Glomerular visceral epithelial cell (primary cell): Measurements from ENCODE around the gene GNG10.
A peak's percentile ranks its signal among the peaks of the same experiment; 100 is the strongest.
"Not testable (repeated sequence)": the region's sequence is repeated elsewhere in the genome, so short reads cannot be mapped to it uniquely, and the experiment has no call there.

Source experiments
- DNase-seq: peaks from one replicate; pipeline ENCODE4 v3.0.0-alpha.2; 2016; ENCODE audit errors: extremely low spot score

The GNG10 gene

DNA sequence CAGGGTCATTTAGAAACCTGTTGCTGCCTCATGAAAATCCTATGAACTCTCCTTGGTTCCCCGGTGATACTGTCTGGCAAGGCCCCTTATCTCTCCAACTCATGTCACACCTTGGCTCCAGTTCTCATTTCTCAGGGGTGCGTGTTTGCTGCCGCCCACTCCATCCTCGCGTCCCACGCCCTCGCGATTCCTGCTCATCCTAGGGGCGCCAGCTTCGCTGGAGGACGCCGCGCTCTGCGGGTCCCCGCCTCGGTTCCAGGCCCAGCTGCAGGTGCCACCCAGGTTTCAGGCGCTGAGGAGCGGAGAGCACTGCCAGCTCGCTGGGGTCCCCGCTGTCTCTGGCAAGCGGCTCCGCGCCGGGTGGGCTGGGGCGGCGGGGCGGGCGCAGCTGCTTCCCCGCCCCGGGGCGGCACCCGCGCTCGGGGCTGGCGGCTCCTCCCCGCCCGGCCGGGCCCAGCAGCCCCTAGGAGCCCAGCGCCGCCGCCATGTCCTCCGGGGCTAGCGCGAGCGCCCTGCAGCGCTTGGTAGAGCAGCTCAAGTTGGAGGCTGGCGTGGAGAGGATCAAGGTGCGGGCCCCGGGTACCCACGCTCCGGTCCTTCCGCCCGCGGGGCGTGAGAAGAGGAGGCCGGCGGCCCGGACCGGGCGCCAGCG lies at the start of gene GNG10:
TSS of gene GNG10 (plus strand) at position 456 of the 652 bp plus-strand sequence. CDS start at position 486, 30 bp downstream.
- peak; percentile 69 for DNase-seq

DNA sequence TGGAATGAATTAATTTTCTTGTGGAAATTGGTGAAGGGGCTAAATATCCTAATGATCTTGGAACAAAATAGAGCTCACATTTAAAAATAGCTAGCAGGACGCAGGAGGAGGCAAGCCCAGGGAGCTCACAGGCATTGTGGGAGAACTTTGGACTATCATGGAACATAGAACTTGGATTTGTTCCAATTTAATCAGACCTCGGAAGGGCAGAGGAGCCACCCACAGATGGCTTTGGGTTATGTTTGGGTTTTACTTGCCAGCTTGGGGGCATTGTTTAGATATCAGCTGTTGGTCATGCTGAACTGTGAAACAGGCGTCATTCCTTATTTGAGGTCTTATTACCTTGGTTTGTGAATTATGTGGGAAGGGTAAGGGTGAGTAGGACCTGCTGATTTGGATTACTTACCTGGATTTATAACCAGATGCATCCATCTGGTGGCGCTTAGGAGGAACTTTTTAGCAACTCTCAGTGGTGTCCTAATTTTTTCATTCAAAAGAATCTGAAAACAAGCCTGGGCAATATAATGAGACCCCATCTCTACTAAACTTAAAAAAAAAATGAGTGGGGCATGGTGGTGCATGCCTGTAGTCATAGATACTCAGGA lies 47.9 kb upstream of the GNG10 start:
- DNase-seq = no peak

DNA sequence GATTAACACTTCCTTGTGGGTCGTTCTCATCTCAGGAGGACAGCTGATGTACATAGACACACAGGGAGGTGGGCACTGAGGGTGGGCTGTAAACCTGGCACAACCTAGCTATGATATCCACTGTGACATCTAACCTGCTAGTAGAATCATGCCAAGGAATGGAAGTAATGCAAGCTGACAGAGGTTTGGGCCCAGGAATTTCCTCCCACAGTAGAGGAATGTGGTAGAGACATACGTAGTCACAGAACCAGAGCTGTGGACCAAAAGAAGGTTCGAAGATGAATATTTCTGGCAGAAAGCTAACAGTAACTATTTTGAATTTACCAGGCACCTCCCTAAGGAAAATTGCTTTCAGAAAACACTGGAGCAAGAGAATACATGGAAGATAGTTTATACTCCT lies 45.5 kb upstream of the GNG10 start:
- DNase-seq = no peak

DNA sequence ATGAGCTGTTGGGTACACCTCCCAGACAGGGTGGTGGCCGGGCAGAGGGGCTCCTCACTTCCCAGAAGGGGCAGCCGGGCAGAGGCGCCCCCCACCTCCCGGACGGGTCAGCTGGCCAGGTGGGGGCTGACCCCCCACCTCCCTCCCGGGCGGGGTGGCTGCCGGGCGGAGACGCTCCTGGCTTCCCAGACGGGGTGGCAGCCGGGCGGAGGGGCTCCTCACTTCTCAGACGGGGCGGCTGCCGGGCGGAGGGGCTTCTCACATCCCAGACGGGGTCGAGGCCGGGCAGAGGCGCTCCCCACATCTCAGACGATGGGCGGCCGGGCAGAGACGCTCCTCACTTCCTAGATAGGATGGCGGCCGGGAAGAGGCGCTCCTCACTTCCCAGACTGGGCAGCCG lies 44.1 kb upstream of the GNG10 start:
- not testable (repeated sequence) for DNase-seq

DNA sequence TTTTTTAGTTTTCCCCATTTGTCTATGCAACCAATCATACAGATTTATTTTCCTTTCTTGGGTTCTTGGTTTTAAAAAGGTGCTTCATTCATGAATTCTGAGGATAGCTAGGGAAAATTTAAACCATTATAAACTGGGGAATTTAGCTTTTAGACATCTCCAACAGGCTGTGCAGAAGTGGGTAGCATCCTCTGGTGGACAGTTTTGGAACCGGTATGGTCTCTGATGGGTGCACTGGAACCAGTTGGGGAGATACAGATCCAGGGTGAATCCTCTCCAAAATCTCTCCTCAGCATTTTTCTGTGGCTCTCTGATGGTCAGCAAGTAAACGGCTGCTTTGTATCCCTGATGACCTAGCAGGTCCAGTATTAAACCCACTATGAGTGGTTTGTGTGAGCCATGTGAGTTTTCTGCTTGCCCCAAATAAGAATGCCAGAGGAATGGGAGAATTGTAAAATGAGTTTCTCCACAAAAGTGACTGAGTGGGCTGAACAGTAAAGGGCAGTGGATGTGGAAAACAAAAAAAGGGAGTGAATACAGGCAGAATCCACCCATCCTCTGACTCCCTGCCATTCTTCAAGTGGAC lies 39.4 kb upstream of the GNG10 start:
- peak; percentile 41 for DNase-seq

DNA sequence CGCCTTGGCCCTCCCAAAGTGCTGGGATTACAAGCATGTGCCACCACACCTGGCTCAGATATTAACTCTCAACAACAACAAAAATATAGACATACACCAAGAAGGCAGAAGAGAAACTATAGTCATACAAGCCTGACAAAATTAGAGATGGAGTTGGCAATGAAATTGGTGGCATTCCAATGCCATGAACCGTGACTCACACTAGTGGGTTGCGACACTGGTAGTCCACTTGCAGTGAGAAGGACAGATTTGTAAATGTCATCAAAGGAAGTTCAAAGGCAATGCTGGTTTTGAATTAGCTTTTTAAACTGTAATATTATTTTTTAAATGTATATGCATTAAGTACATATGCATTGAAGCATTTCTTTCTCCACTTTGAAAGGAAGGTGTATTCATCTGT lies 38.8 kb upstream of the GNG10 start:
- peak; percentile 70 for DNase-seq

DNA sequence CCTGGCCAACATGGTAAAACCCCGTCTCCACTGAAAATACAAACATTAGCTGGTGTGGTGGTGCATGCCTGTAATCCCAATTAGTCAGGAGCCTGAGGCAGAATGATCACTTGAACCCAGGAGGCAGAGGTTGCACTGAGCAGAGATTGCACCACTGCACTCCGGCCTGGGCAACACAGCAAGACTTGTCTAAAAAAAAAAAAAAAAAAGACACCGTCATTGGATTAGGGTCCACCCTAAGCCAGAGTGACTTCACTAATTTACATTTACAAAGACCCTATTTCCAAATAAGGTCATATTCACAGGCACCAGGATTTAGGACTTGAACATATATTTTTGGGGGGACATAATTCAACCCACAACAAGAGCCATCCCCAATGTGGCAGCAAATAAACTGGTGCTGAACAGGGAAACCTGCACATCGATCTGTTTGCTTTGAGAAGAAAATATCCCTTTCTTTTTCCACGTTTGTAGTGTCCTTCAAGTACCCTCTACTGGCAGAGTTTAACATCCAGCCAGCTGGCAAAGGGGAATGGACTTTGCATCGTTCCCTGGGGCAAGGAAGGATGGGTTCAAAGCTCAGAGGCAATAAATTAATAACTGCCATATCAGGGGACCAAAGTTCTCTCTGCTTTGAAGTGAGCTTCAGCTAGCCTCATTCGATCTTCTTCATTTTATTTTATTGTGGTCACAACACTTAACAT lies 34.0 kb upstream of the GNG10 start:
- DNase-seq = no peak

DNA sequence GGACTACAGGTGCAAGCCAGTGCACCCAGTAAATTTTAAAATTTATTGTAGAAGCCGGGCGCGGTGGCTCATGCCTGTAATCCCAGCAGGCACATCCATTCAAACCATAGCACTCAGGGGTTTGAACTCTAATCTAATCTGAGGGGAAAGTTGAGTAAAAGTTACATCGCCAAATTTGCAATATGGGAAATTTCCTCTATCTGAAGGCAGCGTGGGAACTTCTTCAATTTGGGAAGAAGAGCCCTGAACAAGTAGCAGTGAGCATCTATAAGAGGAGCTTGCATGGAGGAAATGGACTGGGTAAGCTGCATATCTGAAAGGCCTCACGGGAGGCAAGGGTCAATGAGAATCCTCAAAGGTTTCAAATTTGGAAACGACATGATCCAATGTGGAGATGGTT lies 33.0 kb upstream of the GNG10 start:
- no peak for DNase-seq

DNA sequence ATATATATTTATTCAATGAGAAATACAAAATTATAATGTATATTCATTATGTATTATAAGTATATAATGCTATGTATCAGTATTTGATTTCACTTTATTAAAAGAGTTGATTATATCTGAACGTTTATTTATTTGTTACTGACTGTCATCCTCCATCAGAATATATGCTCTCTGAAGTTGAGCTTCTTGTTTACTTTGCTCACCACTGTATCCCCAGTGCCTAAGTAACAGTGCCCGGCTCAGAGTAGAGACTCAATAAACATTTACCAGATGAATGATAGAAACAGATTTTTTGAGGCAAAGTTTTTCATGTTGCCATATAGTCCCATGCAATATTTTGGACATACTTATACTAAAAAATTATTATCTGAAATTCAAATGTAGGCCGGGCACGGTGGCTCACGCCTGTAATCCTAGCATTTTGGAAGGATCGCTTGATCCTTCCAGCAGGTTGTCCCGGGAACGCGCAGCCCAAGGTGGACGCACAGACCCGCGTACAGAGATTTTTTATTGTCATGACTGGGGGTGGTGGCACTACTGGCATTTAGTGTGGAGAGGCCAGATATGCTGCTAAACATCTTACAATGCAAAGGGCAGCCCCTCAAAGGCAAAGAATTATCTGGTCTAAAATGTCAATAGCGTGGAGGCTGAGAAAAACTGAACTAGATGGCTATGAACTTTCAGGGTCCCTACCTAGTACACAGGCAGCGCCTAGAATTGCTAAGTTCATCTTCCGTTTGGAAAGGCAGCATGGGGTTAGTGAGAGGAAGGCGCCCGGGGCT lies 31.0 kb upstream of the GNG10 start:
- DNase-seq = no peak

DNA sequence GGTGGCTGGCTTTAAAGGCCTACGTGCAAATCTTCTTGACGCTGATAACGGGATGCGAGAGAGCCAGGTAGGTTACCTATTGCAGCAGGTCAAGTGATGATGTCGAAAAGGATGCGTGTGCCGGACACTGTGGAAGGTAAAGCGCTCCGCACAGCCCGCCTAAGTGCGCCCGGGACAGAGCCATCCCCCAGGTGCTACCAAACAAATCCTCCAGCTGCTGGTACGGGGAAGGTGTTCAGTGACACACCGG lies 30.5 kb upstream of the GNG10 start:
- no peak for DNase-seq

DNA sequence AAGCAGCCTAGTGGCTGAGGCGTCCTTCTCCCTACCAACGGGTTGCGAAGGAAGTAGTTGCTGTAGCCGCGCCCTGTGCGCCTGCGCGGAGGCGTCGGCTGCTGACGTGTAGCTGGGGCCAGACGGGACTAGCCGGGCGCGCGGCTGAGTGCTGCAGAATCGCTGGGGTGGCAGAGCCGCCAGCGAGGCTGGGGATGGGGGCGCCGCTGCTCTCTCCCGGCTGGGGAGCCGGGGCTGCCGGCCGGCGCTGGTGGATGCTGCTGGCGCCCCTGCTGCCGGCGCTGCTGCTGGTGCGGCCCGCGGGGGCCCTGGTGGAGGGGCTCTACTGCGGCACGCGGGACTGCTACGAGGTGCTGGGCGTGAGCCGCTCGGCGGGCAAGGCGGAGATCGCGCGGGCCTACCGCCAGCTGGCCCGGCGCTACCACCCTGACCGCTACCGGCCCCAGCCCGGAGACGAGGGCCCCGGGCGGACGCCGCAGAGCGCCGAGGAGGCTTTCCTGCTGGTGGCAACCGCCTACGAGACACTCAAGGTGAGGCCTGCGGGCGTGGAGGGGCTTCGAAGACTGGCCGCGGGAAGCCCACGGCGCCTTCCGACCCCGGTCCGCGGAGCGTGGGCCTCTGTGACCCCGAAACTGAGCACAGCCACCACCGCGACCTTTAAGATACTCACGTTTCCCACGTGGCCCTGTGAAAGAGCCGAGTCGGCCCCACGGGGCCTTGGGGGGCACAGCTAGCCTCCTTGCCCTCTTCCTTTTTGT lies 30.0 kb upstream of the GNG10 start, which contains the start of gene DNAJC25:
TSS of gene DNAJC25 (plus strand) at position 121 of the 758 bp plus-strand sequence. CDS start at position 195, 74 bp downstream.
- DNase-seq = peak; percentile 99

DNA sequence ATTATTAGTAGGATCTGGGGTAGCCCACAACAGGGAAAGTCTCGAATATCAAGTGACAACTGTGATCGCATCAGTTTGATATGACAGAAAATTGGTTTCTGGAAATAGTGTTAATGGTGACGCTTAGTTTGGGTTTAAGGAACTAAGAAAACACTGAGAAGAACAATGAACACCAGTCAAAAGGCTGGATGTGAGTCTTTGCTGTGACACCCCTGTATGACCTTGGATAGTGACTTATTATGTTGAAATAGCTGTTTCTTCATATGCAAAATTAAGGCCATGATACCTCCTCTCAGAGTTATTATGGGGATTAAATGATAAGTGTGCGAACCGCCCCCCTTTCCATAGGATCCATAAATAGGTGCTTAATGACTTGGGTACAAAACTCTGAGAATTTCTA lies 29.3 kb upstream of the GNG10 start:
- DNase-seq = no peak

DNA sequence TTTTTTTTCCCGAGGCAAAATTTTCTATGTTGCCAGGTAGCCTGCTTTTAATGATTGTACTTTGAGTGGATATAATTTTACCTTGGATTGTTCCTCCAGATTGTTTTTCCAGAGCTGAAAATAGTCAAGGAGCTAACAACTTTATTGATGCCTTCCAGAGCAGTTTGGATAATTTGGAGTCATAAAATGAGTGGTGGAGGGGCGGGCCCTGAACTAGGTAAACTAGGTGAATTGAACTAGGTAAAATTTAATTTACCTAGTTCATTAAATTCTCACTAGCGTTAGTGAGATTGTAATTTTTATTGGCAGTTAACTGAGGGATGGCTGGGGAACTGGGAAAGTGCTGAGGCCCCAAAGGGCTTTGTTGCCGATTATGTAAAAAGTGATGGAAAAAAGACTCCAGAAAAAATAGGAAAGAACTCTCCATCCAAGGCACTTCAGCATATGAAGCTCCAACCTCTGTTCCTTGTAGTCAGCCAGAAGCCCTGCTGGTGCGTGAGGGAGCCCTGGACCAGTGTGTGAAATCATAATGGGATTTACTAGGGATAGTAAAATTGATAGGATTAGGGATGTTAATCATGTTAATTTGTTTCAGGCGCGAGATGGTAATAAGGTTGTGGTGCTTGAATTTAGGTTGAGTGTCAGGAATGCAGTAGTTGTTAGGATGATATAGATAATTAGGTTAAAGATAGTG lies 28.6 kb upstream of the GNG10 start:
- no peak for DNase-seq

DNA sequence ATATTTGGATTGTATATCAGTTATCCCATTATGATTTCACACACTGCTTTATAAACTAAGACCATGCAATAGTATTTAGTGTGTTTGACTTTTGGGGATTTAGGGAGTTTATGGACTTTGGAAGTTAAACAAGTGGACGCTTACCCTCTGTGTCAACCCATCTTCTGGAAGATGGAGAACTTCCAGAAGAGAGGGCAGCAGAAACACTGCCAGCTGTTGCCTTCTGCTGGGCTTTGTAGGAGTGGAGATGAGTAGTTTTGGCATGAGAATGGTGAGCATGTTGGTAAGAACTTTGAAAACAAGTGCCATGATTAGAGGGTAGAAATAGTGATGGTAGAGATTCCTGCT lies 28.0 kb upstream of the GNG10 start:
- DNase-seq = no peak

DNA sequence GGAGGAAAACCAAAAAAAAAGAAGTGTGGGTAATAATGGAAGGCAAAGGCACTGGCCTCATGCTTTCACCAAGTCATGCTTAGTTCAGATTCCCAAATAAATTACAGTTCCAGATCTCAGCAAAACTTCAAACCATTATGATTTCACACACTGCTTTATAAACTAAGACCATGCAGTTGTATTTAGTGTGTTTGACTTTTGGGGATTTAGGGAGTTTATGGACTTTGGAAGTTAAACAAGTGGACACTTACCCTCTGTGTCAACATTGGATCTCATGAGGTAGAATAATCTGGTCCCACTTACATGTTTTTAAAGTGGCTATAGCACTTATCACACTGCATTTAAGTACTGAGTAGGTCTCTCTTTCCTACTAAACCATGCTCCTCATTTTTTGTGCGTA lies 26.5 kb upstream of the GNG10 start:
- no peak for DNase-seq

DNA sequence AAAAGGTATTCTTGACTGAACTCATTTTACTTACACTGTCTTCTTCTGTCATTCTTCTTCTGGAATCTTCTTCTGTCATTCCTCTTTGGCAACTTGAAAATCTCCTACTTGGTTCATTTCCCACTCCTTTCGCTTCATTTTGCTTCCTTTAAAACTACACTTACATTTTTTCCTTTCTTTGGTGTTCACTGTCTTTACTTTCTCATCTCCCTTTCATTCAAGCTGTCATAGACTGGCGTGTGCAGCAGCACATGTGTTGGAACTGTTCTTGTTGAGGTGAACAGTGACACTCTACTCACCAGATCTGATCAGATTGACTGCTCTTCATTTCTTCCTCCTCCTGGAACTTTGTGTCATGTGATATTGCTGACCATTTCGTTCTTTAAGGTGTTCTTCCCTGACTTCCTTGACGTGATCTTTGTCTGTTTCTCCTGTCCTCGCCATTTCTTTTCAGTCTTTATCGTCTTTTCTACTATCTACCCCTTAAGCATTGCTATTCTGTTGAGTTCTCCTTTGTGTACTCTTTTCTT lies 23.9 kb upstream of the GNG10 start:
- no peak for DNase-seq

DNA sequence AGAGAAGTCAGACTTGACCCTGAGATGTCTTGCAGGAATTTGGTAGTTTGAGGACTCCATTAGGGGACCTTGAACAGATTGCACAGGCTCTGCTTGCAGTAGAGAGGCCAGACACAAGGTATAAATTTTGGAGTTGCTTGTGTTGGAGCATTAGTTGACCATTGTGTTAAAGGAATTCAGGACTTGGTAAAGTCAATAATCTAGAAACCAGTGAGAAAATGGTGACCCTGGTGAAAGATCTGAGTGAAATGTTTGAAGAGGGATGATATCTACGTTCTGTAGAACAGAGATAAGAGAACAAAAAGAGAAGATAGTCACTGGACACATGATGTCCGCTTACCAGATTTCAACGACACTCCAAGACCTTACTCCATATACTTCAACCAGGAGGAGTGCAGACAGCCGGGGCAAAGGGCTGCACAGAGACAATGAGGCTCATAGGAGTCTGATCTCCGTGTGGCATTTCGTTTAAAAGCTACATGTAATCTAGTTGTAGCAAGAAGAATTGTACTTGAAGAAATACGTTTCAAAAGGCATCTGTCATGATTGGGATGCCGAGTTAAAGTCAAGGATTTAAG lies 17.1 kb upstream of the GNG10 start:
- no peak for DNase-seq

DNA sequence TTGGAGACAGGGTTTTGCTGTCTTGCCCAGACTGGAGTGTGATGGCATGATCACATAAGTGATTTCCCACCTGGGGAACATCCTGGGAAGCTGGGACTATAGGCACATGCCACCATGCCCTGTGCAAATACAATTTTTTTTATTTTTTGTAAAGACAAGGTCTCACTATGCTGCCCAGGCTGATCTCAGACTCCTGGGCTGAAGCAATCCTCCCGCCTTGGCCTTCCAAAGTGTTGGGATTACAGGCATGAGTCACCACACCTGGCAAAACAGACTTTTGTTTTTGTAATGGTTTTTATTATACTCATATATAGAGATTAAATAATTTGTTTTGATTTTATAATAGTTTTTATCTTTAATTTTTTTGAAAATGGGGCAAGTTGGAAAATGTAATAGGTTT lies 15.6 kb upstream of the GNG10 start:
- DNase-seq = no peak

DNA sequence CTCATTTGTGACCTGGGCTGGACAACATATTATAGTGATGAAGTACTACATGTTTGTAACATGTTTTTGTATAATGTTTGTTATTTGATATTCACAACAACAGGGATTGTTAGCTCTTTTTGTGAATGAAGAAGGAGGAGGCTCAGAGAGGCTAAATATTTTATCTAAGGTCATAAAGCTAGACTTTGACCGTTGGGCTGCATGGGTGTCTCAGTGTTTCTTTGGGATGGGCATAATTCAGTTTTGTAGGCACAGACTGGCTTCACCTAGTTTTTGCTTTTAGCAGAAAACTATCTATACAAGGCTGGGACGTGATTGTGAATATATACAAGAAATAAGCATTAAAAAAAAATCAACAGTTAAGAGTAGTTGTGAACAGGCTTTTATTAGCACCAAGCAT lies 15.0 kb upstream of the GNG10 start:
- no peak for DNase-seq

DNA sequence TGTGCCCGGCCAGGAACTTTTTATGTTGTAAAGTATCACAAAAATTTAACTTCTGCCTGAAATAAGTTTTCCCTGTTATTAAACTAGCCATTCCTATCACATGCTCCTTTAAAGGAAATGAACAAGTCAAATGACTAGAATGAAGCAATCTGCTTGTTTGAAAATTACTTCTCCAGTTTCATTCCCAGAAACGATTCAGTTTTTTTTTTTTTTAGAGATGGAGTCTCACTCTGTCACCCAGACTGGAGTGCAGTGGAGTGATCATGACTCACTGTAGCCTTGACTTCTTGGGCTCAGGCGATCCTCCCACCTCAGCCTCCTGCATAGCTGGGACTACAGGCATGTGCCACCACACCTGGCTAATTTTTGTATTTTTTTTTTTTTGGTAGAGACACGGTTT lies 13.3 kb upstream of the GNG10 start:
- no peak for DNase-seq
